OCI-LY7 (cell line): ENCODE measurements around the gene MINDY3.

Experiments used
- EZH2phosphoT487 ChIP-seq: fragments of 200-600 bp; sonication (generic); IDR thresholded peaks from 2 replicates; pipeline ENCODE4 v1.6.1; 2018; ENCODE audit warnings: low read depth, borderline replicate concordance, mild to moderate bottlenecking, mixed run types, antibody characterized with exemption, low read length, moderate library complexity, mixed read lengths
- TF ChIP-seq, protein P1 (sequence below): fragments of 200-600 bp; sonication (generic); conservative IDR thresholded peaks from 2 replicates; pipeline ENCODE4 v1.5.1; 2014; ENCODE audit warnings: mild to moderate bottlenecking, antibody characterized with exemption, low read length, moderate library complexity, mixed read lengths

DNA sequence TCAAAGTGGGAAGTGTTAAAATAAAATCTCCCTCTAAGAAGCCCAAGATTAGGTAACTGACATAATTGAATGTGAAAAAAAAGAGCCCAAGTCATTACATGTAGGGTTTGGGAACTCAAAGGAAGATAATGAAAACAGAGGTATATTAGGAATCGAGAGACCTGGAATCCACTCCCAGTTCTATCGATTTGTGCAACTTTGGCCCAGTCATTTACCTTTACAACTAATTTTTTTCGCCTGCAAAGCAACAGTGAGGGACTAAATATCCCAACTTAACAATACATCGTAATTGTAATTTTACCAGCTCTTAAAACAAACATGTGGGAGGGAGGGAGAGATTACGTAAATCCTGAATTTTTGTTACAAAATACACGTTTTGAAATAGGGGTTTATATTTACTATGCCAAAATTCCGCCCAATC, 1.4 kb downstream of the MINDY3 start:
- TF ChIP-seq, protein P1, sequence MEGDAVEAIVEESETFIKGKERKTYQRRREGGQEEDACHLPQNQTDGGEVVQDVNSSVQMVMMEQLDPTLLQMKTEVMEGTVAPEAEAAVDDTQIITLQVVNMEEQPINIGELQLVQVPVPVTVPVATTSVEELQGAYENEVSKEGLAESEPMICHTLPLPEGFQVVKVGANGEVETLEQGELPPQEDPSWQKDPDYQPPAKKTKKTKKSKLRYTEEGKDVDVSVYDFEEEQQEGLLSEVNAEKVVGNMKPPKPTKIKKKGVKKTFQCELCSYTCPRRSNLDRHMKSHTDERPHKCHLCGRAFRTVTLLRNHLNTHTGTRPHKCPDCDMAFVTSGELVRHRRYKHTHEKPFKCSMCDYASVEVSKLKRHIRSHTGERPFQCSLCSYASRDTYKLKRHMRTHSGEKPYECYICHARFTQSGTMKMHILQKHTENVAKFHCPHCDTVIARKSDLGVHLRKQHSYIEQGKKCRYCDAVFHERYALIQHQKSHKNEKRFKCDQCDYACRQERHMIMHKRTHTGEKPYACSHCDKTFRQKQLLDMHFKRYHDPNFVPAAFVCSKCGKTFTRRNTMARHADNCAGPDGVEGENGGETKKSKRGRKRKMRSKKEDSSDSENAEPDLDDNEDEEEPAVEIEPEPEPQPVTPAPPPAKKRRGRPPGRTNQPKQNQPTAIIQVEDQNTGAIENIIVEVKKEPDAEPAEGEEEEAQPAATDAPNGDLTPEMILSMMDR: no peak
- TF ChIP-seq EZH2phosphoT487: no peak
